Activated CD8-positive, alpha-beta memory T cell treated with anti-CD3 and anti-CD28 coated beads, Interleukin-2, amount 50 U/mL, for 48 hours (primary cell): ENCODE results near the gene TMEM117.
"Not testable (repeated sequence)": the region's sequence is repeated elsewhere in the genome, so short reads cannot be mapped to it uniquely, and the experiment has no call there.

Experiments used
- DNase-seq: peaks from one replicate; pipeline ENCODE4 v3.0.0-alpha.2; 2020

The TMEM117 gene

GRCh38 chr12:44126806-44127205 is 290.9 kb downstream of the TMEM117 start:
- no peak for DNase-seq

DNA sequence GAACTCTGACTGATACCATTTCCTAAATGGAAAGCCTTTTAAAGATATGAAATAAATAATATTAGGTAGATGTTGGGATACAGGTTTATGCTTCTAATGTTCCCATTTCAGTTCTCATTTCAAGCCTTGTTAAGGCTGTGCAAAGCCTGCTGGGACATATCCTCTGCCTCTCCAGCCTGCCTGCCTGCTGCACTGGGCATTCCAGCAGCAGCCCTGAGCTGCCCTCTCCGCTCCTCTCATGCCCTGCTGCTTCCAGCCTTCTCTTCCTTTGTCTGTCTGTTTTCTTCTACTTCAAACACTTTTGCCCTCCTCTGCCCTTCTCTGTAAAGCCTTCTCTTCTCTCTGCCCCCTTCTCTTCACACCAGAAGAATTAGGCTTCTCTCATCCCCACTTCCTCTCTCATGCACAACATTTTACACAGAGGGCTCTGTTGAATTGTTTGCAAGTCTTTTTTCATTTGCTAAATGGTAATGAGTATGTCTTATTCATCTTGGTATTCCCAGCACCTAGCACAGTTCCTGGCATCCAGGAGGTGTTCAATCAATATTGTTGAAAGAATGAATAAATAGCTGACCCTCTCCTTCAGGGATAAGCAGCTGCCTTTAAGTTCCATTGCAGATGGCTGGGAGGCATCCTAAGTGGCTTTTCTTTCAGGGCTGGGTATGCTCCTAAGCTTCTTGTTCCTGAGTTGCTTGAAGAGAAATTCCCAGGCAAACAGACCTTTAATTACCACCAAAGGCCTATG is 292.3 kb downstream of the TMEM117 start:
- no peak for DNase-seq

GRCh38 chr12:44143175-44143574 is 307.3 kb downstream of the TMEM117 start:
- no peak for DNase-seq

- DNase-seq, result no peak
Observed at GRCh38 chr12:44148936-44149335, 313.1 kb downstream of the TMEM117 start.

- DNase-seq, result no peak
Observed at GRCh38 chr12:44154128-44154527, 318.2 kb downstream of the TMEM117 start.

DNA sequence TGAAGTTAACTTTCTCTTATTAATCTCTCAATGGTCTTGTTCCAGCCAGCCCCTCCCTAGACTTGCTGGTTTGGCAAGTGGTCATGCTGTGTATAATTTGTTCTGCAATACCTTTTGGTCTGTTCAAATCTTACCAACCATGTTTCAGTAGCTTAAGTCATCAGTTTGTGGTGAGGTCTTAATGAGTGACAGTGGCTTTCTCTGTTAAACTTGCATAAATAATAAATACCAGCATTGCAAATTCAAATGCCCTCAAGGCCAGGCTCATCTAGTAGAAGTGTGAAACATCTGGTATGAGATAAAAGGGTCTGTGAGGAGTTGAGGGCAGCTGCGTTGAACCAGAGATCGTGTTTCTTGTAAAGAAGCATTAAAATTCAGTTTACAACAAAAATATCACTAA is 319.5 kb downstream of the TMEM117 start:
- DNase-seq, result no peak

GRCh38 chr12:44157359-44157758 is 321.5 kb downstream of the TMEM117 start:
- DNase-seq, result no peak

DNA sequence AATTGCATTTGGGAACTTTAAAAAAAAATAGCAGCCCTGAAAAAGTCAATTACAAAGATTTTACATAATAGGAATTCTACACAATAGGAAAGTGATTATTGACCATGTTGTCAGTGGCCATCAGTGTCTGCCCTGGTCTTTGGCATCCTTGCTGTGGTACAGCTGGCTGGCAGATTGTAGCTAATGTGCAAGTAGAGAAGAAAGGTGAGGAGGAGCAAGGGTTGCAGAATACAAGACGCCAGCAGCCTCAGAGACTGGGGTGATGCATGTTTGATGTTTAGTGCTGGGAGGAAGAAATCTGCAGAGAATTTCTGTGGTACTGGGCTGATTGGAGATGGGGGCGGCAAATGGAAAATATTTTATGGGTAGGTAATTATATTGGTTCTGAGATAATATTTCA is 322.9 kb downstream of the TMEM117 start:
- DNase-seq, result no peak

GRCh38 chr12:44159216-44159615 is 323.3 kb downstream of the TMEM117 start:
- DNase-seq, result no peak

DNA sequence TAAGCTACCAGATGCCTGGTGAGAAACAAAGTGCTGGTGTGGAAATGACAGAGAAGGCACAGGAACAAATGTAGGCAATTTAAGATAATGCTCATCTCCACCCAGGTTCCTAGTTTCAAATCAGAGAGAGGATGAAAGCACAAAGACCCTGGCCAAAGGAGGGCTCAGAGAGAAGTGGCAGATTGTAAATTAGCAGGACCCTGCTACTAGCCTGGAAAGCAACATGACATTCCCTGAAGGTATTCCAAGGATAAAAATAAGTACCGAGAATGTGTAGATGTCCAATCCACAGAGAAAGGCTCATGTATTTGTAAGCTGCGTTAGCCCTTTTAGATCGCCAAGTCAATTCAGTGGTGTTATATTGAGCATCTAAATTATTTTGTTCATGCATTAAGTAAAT is 324.0 kb downstream of the TMEM117 start:
- no peak for DNase-seq

- no peak for DNase-seq
Observed at GRCh38 chr12:44162961-44163360, 327.1 kb downstream of the TMEM117 start.

DNA sequence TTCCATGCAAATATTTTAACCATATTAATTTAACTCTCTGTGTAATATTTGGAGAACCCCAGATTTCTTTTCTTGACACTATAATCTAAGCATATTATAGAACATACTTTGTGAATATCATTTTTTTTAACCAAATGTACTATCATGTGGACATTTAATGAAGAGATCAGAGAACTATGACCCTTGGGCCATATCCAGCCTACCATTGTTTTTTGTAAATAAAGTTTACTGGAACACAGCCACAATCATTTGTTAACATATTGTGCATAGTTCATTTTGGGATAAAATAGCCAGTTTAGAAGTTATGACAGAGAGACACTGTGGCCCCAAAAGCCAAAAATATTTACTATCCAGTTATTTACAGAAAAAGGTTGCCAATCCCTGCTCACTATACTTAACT is 338.2 kb downstream of the TMEM117 start:
- DNase-seq, result no peak

- no peak for DNase-seq
Observed at GRCh38 chr12:44184499-44185206, 348.8 kb downstream of the TMEM117 start.

DNA sequence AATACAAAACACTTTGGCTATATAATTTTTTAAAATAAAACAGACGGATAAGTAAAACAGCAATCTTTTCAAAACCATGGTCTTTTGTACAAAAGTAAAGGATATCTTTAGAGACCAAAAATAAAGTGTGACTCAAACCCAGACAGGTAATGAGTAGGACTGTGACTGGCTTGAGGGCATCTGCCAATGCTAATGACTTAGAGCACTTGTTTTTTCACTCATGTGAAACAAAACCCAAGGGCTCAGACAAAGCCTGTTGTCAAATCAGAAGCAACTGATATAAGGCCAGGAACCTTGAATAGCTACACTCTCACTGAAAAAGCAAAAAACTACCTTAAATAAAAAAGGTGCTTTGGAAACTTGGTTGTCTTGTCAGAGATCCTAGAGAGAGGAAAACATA is 357.4 kb downstream of the TMEM117 start:
- DNase-seq, result no peak

DNA sequence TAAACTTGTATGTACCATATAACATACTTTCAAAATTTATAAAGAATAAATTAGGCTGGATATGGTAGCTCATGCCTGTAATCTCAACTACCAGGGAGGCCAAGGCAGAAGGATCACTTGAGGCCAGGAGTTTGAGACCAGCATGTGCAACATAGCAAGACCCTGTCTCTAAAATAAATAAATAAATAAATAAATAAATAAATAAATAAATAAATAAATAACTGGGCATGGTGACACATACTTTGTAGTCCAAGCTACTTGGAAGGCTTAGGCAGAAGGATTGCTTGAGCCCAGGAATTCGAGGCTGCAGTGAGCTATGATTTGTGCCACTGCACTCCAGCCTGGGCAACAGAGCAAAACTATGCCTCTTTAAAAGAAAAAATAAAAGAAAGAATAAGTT is 359.8 kb downstream of the TMEM117 start:
- DNase-seq, result not testable (repeated sequence)

DNA sequence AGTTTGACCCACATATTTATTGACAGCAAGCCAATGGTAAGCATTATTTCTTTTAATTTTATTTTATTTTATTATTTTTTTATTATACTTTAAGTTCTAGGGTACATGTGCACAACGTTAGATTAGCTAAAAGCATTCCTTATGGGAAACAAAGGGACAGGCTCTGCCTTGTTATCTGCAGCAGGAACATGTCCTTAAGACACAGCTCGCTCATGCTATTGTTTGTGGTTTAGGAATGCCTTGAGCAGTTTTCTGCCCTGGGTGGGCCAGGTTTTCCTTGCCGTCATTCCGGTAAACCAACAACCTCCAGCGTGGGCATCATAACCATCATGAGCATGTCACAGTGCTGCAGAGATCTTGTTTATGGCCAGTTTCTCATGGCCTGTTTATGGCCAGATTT is 370.2 kb downstream of the TMEM117 start:
- DNase-seq, result no peak

GRCh38 chr12:44217146-44217883 is 381.4 kb downstream of the TMEM117 start:
- no peak for DNase-seq

DNA sequence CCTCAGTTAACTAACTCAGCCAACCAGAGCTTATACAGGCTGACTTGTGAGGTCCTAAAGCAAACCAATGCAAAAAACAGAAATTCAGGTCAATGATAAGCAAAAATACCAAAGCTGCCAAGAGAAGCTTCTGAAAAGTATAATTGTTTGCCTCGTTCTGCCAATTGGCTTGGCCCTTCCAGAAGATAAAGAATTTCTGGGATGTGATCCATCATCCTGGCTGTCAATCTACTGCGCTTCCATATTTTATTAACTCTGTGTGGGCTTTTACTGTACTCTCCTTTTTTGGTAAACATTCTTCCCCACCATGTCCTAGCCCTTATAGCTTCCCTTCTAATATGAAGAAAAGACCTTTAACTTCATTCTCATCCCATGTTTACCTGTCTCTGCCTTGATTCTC is 387.9 kb downstream of the TMEM117 start:
- DNase-seq, result no peak

- no peak for DNase-seq
Observed at GRCh38 chr12:44224399-44225148, 388.7 kb downstream of the TMEM117 start.

DNA sequence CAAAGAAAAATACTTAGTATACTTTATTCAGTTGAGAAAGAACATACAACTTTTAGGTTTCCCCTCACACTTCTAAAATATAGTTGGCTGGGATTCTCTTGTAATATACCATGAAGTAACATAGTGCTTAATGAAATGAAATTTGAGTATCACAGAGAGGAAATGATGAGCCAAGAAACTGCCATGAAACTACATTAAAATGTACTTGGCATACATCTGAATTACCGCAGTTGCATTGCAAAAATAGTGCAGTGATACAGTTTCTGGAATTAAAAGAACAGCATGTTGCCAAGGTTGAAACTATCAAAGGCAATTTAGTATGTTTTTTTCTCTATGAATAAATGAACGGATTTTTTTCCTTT is 389.2 kb downstream of the TMEM117 start:
- no peak for DNase-seq

GRCh38 chr12:44227616-44228015 is 391.7 kb downstream of the TMEM117 start:
- DNase-seq, result no peak

GRCh38 chr12:44229846-44230245 is 394.0 kb downstream of the TMEM117 start:
- DNase-seq, result no peak

DNA sequence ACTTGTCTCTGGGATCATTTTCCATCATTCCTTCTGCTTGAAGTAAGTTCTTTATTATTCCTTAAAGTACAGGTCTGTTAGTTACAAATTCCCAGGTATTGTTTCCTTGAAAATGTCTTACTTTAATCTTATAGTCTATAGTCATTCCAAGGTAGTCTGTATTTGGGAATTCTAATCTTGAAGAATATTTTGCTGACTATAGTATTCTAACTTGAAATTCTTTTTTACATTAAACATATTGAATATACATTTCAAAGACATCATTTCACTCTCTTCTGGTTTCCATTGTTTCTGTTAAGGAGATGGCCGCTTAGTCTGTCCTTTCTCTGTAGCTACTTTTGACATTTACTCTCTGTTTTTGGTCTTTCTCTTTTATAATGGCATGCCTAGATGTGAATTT is 399.8 kb downstream of the TMEM117 start:
- DNase-seq, result no peak
